ENCODE data around the gene DNAH1.

The DNAH1 gene

GRCh38 chr3:52391096-52391495 is 75.0 kb downstream of the DNAH1 start:
- DNase-seq (ENCODE audit: low spot score): no peak

DNA sequence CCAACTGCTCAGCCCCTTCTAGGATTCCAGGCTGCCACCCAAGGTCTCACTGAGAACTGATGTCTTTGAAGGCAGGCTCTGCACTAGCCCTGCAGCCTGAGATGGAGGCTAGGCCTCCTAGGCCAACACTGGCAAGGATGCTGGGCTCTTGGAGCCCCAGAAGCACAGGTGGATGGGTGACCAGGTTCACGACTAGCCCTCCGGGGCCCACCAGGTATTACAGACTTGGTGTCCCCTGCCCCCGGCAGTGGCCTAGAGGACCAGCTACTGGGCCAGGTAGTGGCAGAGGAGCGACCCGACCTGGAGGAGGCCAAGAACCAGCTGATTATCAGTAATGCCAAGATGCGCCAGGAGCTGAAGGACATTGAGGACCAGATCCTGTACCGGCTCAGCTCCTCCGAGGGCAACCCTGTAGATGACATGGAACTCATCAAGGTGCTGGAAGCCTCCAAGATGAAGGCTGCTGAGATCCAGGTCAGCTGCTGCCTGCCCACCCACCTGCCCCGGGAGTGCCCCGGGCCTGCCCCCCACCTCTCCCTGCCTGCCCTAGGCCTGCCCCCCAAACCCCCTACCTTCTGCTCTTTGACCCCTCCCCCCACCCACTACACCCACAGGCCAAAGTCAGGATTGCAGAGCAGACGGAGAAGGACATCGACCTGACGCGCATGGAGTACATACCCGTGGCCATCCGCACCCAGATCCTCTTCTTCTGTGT is 76.3 kb downstream of the DNAH1 start:
- DNase-seq (ENCODE audit: low spot score): no peak

DNA sequence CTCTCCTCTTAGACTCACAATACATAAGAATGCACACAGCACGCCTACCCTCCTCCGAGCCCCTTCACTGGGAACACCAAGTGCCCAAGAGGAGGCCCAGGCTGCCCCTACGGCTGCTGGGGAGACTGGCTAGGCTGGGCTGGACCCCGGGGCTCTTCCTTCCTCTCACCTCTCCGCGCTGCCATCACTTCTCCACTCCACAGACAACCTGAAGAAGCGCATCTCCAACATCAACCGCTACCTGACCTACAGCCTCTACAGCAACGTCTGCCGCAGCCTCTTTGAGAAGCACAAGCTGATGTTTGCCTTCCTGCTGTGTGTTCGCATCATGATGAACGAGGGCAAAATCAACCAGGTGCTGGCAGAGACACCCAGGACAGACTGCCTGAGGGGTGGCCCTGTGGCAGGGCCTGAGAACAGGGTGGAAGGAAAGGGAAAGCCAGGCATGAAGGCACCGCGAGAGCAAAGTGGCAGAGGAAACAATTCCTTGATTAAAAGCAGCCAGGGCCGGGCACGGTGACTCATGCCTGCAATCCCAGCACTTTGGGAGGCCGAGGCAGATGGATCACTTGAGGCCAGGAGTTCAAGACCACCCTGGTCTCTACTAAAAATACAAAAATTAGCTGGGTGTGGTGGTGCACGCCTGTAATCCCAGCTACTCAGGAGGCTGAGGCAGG is 77.2 kb downstream of the DNAH1 start:
- DNase-seq (ENCODE audit: low spot score): no peak

DNA sequence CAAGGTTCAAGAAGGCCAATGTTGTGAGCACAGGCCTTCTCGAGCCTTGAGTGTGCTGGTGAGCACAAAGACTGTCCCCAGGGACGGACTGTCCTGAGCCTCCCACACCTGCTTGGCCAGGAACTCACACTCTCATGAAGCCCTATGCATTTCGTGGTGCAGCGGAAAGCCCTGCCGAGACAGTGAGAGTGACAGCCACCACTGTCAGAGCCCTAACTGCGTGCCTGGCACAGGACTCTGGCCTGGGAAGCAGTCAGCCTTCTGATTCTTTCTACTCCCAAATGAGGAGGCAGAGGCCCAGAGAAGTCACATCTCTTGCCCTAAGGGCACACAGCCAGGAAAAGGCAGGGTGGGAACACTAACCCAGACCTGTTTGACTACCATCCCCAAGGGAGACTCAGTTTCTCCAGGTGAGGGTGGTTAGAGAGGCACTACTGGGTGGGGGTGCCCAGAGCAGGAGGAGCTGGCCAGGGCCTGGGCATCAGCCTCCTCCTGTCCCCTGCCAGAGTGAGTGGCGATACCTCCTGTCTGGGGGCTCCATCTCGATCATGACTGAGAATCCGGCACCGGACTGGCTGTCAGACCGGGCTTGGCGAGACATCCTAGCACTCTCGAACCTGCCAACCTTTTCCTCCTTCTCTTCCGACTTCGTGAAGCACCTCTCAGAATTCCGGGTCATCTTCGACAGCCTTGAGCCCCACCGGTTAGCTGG is 78.0 kb downstream of the DNAH1 start:
- no peak for DNase-seq (ENCODE audit: low spot score)

- DNase-seq (ENCODE audit: low spot score): no peak
Observed at GRCh38 chr3:52394751-52395502, 78.8 kb downstream of the DNAH1 start.

- no peak for DNase-seq (ENCODE audit: low spot score)
Observed at GRCh38 chr3:52395503-52395865, 79.4 kb downstream of the DNAH1 start.

DNA sequence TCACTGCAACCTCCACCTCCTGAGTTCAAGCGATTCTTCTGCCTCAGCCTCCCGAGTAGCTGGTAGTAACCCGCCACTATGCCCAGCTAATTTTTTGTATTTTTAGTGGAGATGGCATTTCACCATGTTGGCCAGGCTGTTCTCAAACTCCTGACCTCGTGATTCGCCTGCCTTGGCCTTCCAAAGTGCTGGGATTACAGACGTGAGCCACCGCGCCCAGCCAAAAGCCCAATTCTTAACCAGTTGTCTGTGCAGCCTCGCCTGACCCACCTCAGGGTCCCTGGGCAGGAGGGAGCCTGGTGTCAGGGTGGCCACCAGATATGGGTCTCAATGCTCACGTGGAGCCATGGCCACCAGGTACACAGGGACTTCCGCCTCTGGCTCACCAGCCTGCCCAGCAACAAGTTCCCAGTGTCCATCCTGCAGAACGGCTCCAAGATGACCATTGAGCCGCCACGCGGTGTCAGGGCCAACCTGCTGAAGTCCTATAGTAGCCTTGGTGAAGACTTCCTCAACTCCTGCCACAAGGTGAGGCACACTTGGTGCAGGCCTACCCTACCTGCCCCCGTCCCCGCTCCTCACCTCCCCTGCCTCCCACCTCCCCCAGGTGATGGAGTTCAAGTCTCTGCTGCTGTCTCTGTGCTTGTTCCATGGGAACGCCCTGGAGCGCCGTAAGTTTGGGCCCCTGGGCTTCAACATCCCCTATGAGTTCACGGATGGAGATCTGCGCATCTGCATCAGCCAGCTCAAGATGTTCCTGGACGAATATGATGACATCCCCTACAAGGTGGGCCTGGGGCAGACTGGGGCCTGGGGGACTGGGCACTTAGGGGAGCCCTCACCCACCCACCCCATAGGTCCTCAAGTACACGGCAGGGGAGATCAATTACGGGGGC is 80.1 kb downstream of the DNAH1 start:
- no peak for DNase-seq (ENCODE audit: low spot score)

- DNase-seq (ENCODE audit: low spot score): no peak
Observed at GRCh38 chr3:52396907-52397591, 80.9 kb downstream of the DNAH1 start.

GRCh38 chr3:52397676-52398399 is 81.7 kb downstream of the DNAH1 start:
- no peak for DNase-seq (ENCODE audit: low spot score)

- DNase-seq (ENCODE audit: low spot score): no peak
Observed at GRCh38 chr3:52398670-52399081, 82.6 kb downstream of the DNAH1 start.

GRCh38 chr3:52399131-52399530 is 83.0 kb downstream of the DNAH1 start:
- DNase-seq (ENCODE audit: low spot score): no peak

- DNase-seq (ENCODE audit: low spot score): no peak
Observed at GRCh38 chr3:52399593-52399992, 83.5 kb downstream of the DNAH1 start.

DNA sequence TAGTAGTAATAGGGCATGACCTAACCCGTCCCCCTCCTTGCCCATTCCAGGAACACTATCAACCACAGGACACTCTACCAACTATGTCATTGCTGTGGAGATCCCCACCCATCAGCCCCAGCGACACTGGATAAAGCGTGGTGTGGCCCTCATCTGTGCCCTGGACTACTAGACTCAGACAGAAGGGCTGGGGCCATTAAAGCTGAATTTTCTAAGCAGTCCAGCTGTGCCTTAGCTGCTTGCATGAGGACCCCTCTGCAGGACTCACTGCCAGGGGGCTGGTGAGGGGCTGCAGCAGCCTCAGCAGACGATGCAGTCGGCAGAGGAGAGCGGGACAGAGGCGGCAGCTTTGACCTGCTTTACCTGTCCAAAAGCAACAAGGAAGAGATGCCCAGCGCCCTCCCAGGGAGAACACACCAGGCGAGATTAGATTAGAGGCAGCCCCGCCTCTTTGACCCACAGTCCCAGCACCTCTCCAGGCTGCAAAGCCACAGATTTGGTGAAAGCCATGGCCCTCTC is 84.2 kb downstream of the DNAH1 start:
- DNase-seq (ENCODE audit: low spot score): no peak

DNA sequence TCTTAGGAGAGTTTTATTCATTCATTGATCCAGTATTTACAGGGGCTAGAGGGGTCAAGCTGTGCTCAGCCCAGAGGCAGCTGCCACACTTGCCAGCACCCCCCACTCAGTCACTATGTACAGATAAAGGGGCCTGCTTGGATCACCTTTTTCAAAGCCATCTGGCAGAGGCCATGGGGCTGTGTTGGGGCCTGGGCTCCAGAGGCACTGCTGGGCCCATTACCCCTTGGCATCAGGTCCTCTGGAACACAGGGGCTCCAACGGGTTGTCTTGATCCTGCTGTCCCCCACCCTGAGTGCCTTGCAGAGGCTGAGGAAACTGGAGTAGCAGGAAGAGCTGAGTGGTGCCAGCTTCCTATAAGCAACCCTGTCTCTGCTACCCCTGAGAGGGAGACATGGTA is 84.9 kb downstream of the DNAH1 start:
- no peak for DNase-seq (ENCODE audit: low spot score)

DNA sequence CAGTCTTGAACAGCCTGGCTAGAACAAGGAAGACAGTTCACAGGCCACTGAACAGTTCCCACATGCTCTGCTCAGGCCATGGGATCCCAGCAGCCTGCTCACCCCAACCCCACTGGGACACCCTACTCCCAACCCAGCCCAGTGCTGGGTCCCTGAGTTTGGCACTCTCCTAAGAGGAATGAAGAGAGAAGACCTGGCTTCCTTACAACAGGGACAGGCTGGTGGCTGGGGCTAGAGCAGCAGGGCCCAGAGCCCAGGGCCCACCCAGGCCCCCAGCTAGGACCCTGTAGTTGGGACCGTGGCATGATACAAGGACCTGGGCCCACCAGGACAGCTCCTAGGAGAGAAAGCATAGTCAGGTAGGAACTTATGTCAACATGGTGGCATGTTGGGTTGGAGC is 85.4 kb downstream of the DNAH1 start:
- DNase-seq (ENCODE audit: low spot score): no peak

DNA sequence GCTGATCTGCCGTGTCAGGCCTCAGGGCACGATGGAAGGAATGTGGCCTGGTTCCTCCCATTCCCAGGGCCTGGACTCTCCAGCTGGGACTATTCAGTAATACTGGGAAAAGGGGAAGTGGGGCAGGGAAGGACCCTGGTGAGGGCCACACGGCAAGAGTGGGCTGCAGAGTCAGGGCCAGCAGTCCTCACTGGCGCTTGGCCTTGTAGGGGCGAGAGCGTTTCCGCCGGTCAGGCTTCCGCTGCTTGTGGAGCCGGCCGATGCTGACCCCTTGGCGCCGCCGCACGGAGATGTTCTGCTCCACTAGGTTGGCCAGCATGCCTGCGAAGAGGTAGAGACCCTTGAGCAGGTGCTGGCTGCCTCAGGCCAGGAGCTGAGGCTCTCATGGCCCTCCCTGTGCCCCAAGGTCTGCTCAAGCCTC is 86.0 kb downstream of the DNAH1 start:
- no peak for DNase-seq (ENCODE audit: low spot score)

- DNase-seq (ENCODE audit: low spot score): no peak
Observed at GRCh38 chr3:52402706-52403270, 86.7 kb downstream of the DNAH1 start.

- DNase-seq (ENCODE audit: low spot score): no peak
Observed at GRCh38 chr3:52403271-52403841, 87.2 kb downstream of the DNAH1 start.

GRCh38 chr3:52403955-52404354 is 87.8 kb downstream of the DNAH1 start:
- DNase-seq (ENCODE audit: low spot score): no peak

Data from activated CD4-positive, alpha-beta T cell treated with anti-CD3 and anti-CD28 coated beads, Interleukin-2, Interleukin-4, amounts not matched to agents 100 ng/mL and 50 ng/mL, durations not matched to agents 16 hours and 8 hours (primary cell).